Measurements from ENCODE around the gene ZEB2. TPM values are rescaled to one million over a fixed set of nuclear protein-coding genes. Genes with fewer than 3 reads are reported as not detected.

The ZEB2 gene
- polyA plus RNA-seq, 2 of the 4 experiments (the other 2 are of a cell fraction): 4.2 to 7.0 TPM

GRCh38 chr2:144358374-144358964 lies 161.4 kb downstream of the ZEB2 start (continued):
- TF ChIP-seq RAD21 (conservative IDR thresholded peaks at IDR 0.05 in 1 of 2, IDR thresholded peaks at IDR 0.05 in 1 of 2) (no peak), POLR2A (IDR thresholded peaks at IDR 0.05; ENCODE audit: low read length) (no peak), RARB (CRISPR knock-in tag; IDR thresholded peaks at IDR 0.05) (no peak), SREBF2 (IDR thresholded peaks at IDR 0.05) (no peak), GATA3 (IDR thresholded peaks at IDR 0.05; ENCODE audit: borderline replicate concordance) (no peak)

- ATAC-seq: peak; percentile 93 to 95
- POLR2A ChIA-PET: no interaction called here
Observed at GRCh38 chr2:144357623-144358373, 162.1 kb downstream of the ZEB2 start.

GRCh38 chr2:144356402-144356801 lies 163.5 kb downstream of the ZEB2 start:
- ATAC-seq: no peak
- TF ChIP-seq NR3C1 (IDR thresholded peaks at IDR 0.05): no peak
- TF ChIP-seq TFCP2L1 (CRISPR knock-in tag; IDR thresholded peaks at IDR 0.05): no peak
- TF ChIP-seq E2F6 (IDR thresholded peaks at IDR 0.05; ENCODE audit: borderline replicate concordance, low read depth): no peak
- no peak for TF ChIP-seq HES2 (IDR thresholded peaks at IDR 0.05)
- TF ChIP-seq HOXB5 (CRISPR knock-in tag; IDR thresholded peaks at IDR 0.05): no peak
- TF ChIP-seq NFE2L2 (conservative IDR thresholded peaks at IDR 0.05; ENCODE audit: low read length): no peak
- TF ChIP-seq SREBF2 (IDR thresholded peaks at IDR 0.05): no peak
- DNase-seq (ENCODE audit: low read depth in 1 of 2, low spot score in 1 of 2): no peak
- peaks cover 40% of the 10 kb centered on the region for H3K4me1 ChIP-seq
- H3K4me2 ChIP-seq: no peak overlapping the region
- 75% methylated on average over 3 of the region's 3 CpGs for WGBS (ENCODE audit: missing lambda C conversion rate)
- no peak overlapping the region for H3K4me3 ChIP-seq
- CTCF ChIA-PET: interaction anchor here (0.9 to 1.3 kb wide), 2 partner anchors 9 to 15 kb away, joined by 3 read pairs; no protein-coding TSS in a partner anchor
- peak overlapping the region; percentile 10 to 34; a peak in 2 of 6 replicates for H3K27ac ChIP-seq
- H3K9me3 ChIP-seq: no peaks in the 10 kb centered on the region
- POLR2A ChIA-PET: no interaction called here
- FAIRE-seq: no peak

More at GRCh38 chr2:144357623-144358373, 162.1 kb downstream of the ZEB2 start:
- peaks cover 46% of the 10 kb centered on the region for H3K4me1 ChIP-seq
- TF ChIP-seq JUNB (IDR thresholded peaks at IDR 0.05) (peak; percentile 59), FOSL2 (IDR thresholded peaks at IDR 0.05) (0 out of 2 replicates have a peak, but pooled peaks have one; percentile 19), FOSL2 (CRISPR knock-in tag; IDR thresholded peaks at IDR 0.05) (peak; percentile 94), GATA3 (IDR thresholded peaks at IDR 0.05; ENCODE audit: borderline replicate concordance) (peak; percentile 40; the same call in 1 of the 2 replicates), MAFK (IDR thresholded peaks at IDR 0.05; ENCODE audit: partially characterized antibody) (peak; percentile 100), EP300 (IDR thresholded peaks at IDR 0.05) (0 out of 5 replicates have a peak, but pooled peaks of 1 of the 2 experiments have one; percentile 18), SMC3 (IDR thresholded peaks at IDR 0.05) (no peak), ZFP36 (IDR thresholded peaks at IDR 0.05; ENCODE audit: borderline replicate concordance, partially characterized antibody) (no peak), MAX (IDR thresholded peaks at IDR 0.05) (0 out of 2 replicates have a peak, but pooled peaks have one; percentile 24), BCL3 (IDR thresholded peaks at IDR 0.05) (no peak), POLR2AphosphoS2 (conservative IDR thresholded peaks at IDR 0.05; ENCODE audit: low read length) (no peak)
- 17% methylated on average over 4 of the region's 4 CpGs for WGBS (ENCODE audit: missing lambda C conversion rate)
- DNase-seq (ENCODE audit: low read depth in 1 of 2, low spot score in 1 of 2) (peak; percentile 57 to 92), FAIRE-seq (no peak)
- H3K27ac ChIP-seq: peak overlapping the region; percentile 66
- H3K9me3 ChIP-seq: no peaks in the 10 kb centered on the region
- CTCF ChIA-PET: no interaction called here
- no peak overlapping the region for H3K4me3 ChIP-seq
- peak overlapping the region; percentile 76 for H3K4me2 ChIP-seq
